B cell (primary cell): ENCODE results near the gene MYMK. TPM values are rescaled to one million over a fixed set of nuclear protein-coding genes. Genes with fewer than 3 reads are reported as not detected.

Source experiments
- ATAC-seq: fragments of 200-7000 bp; cut with Tn5 transposase; one replicate; pipeline ENCODE4 v1.10.0; 2021; ENCODE audit warnings: low read depth, mild to moderate bottlenecking, moderate number of reproducible peaks, moderate library complexity
- CTCF ChIA-PET: fragments of 350-600 bp; sonication (Branson Sonifier 250); formaldehyde crosslinking; loops from one replicate; lab custom pipeline; 2021; ENCODE audit warnings: antibody characterized with exemption, inconsistent platforms; lab: Charles Lee
- POLR2A ChIA-PET: fragments of 350-600 bp; sonication (Branson Sonifier 250); formaldehyde crosslinking; loops from one replicate; lab custom pipeline; 2021; ENCODE audit warnings: antibody characterized with exemption; lab: Charles Lee
- DNase-seq: peaks from one replicate; pipeline ENCODE4 v3.0.0; 2013
- H2AFZ ChIP-seq: 2 replicates; pipeline ENCODE4 v1.6.1; 2012; ENCODE audit warnings: mild to moderate bottlenecking, low read depth, low read length; ENCODE audit not compliant: insufficient read depth, poor library complexity, severe bottlenecking
- H3K27ac ChIP-seq, 2 donors: 1 replicate in 1 of 2; 2 replicates in 1 of 2; pipeline ENCODE4 v1.5.1; 2012 to 2013; ENCODE audit warnings: low read length in 2 of 2, mild to moderate bottlenecking in 2 of 2, moderate library complexity in 1 of 2
- H3K27me3 ChIP-seq, 4 experiments: fragments of 200-600 bp in 1 of 4; sonication (generic) in 1 of 4; replicated peaks in 1 of 4; 1 replicate in 2 of 4; 2 replicates in 2 of 4; pipeline versions ENCODE4 v1.6.1 to v1.7.0; 2013 to 2016; ENCODE audit warnings: low read length in 3 of 4, mild to moderate bottlenecking in 2 of 4, mixed read lengths in 1 of 4, moderate library complexity in 1 of 4; ENCODE audit not compliant: insufficient read depth in 4 of 4, control insufficient read depth in 3 of 4; ENCODE audit errors: control extremely low read depth in 1 of 4
- H3K36me3 ChIP-seq, 2 experiments: replicated peaks in 1 of 2; 1 replicate in 1 of 2; 2 replicates in 1 of 2; pipeline versions ENCODE4 v1.6.1 to v1.7.1; 2013; ENCODE audit warnings: low read length in 1 of 2; ENCODE audit not compliant: insufficient read depth in 2 of 2, control insufficient read depth in 1 of 2; ENCODE audit errors: control extremely low read depth in 1 of 2, extremely low read depth in 1 of 2
- H3K4me1 ChIP-seq, 2 donors: fragments of 200-600 bp in 1 of 2; sonication (generic) in 1 of 2; 1 replicate in 1 of 2; 2 replicates in 1 of 2; pipeline versions ENCODE4 v1.5.1 to v1.6.1; 2013 to 2017; ENCODE audit warnings: low read length in 2 of 2; ENCODE audit not compliant: control insufficient read depth in 2 of 2, insufficient read depth in 2 of 2
- H3K4me2 ChIP-seq: replicated peaks from 2 replicates; pipeline ENCODE3; 2012; ENCODE audit warnings: mild to moderate bottlenecking, low read depth, low read length; ENCODE audit not compliant: poor library complexity, severe bottlenecking
- H3K4me3 ChIP-seq, 5 experiments: fragments of 200-600 bp in 1 of 5; sonication (generic) in 1 of 5; 1 replicate in 3 of 5; 2 replicates in 2 of 5; pipeline versions ENCODE4 v1.5.1 to v1.7.0; 2011 to 2016; ENCODE audit warnings: low read length in 4 of 5, mild to moderate bottlenecking in 4 of 5, low read depth in 2 of 5, control low read depth in 1 of 5, moderate library complexity in 1 of 5; ENCODE audit not compliant: insufficient read depth in 1 of 5; ENCODE audit errors: control extremely low read depth in 1 of 5, extremely low read depth in 1 of 5
- H3K79me2 ChIP-seq: fragments of 200-600 bp; sonication (generic); one replicate; pipeline ENCODE4 v1.6.0; 2016; ENCODE audit warnings: low read length; ENCODE audit not compliant: control insufficient read depth, insufficient read depth
- H3K9ac ChIP-seq: fragments of 200-600 bp; sonication (generic); 2 replicates; pipeline ENCODE4 v1.6.1; 2017; ENCODE audit warnings: mild to moderate bottlenecking, low read length, moderate library complexity
- H3K9me3 ChIP-seq, 3 donors: one replicate each; pipeline versions ENCODE4 v1.6.1 to v1.7.1; 2013; ENCODE audit warnings: low read length in 2 of 3; ENCODE audit not compliant: control insufficient read depth in 2 of 3, insufficient read depth in 1 of 3; ENCODE audit errors: control extremely low read depth in 1 of 3
- H4K20me1 ChIP-seq: 2 replicates; pipeline ENCODE4 v1.6.0; 2012; ENCODE audit warnings: mild to moderate bottlenecking, low read length; ENCODE audit not compliant: insufficient read depth, control insufficient read depth, poor library complexity, severe bottlenecking
- H3K27ac Mint-ChIP-seq: one replicate; pipeline ENCODE4 v1.8.0; 2021; ENCODE audit warnings: mixed read lengths
- H3K27me3 Mint-ChIP-seq: one replicate; pipeline ENCODE4 v1.8.0; 2021; ENCODE audit warnings: mixed read lengths
- H3K4me1 Mint-ChIP-seq: one replicate; pipeline ENCODE4 v1.8.0; 2021; ENCODE audit warnings: mixed read lengths
- H3K4me3 Mint-ChIP-seq: one replicate; pipeline ENCODE4 v1.8.0; 2021; ENCODE audit warnings: mixed read lengths
- H3K9me3 Mint-ChIP-seq: one replicate; pipeline ENCODE4 v1.8.0; 2022; ENCODE audit warnings: mixed read lengths; ENCODE audit not compliant: insufficient read depth
- EZH2 ChIP-seq: IDR thresholded peaks from 2 replicates; pipeline ENCODE4 v1.6.1; 2012; ENCODE audit warnings: borderline replicate concordance, low read depth, mild to moderate bottlenecking, moderate library complexity, low read length; ENCODE audit not compliant: insufficient read depth, poor library complexity, severe bottlenecking
- WGBS: methylation state at CpG from one replicate; pipeline ENCODE4 v1.1.5; 2013; ENCODE audit warnings: missing lambda C conversion rate; ENCODE audit not compliant: insufficient coverage; 5-methylcytosine and 5-hydroxymethylcytosine counted together
- intact Hi-C: fragments of 100-400 bp; cut with micrococcal nuclease; formaldehyde crosslinking; loops from one replicate; pipeline ENCODE4 v1.10.0; 2022
- polyA plus RNA-seq: library from polyadenylated mRNA; depleted of rRNA; stranded (reverse); fragments of >200 nt; gene quantifications from 2 replicates; pipeline ENCODE4 v1.2.3, GENCODE V29; 2012
- total RNA-seq, 2 donors: library from RNA; stranded (reverse); fragments of 120-200 nt in 1 of 2; gene quantifications; 1 replicate in 1 of 2; 2 replicates in 1 of 2; pipeline versions ENCODE4 v1.2.3 to v1.2.4, GENCODE V29; 2013 to 2022
- TF ChIP-seq, protein P1 (sequence below): fragments of 200-600 bp; IDR thresholded peaks from one replicate; pipeline ENCODE4 v1.8.0; 2022; ENCODE audit warnings: antibody characterized with exemption, mild to moderate bottlenecking

The MYMK gene
- total and polyA plus RNA-seq, 2 donors (not counting 1 experiment from before 2014, with no cell fraction given), result not detected

DNA sequence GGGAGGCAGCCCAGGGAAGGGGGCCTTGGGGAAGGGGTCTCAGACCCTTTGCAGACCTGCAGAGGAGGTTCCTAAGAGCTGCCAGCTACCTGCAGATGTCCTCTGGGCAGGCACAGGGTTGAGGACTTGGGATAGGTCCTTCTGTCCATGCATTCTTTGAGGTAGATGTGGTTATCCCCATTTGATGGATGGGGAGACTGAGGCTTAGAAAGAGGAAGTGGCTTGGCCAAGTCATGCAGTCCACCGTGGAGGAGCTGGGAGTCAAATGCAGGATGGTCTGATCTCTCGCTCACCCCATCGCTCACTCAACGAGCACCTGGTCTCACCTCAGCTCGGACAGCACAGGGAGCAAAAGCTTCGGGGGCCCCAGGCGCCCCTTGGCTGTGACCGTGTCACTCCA lies 30.0 kb upstream of the MYMK start:
- 69% methylated on average over 3 of the region's 8 CpGs for WGBS
- no peak overlapping the region for H3K4me3 ChIP-seq
- no peak overlapping the region for H3K4me2 ChIP-seq
- Mint-ChIP-seq H3K4me1 (peaks cover 15% of the 10 kb centered on the region), H3K27me3 (peaks cover 25% of the 10 kb centered on the region), H3K4me3 (no peak overlapping the region), H3K27ac (no peak overlapping the region), H3K9me3 (no peaks in the 10 kb centered on the region)
- H3K27ac ChIP-seq, result no peak overlapping the region
- peaks cover 0 to 32% (median 4%) of the 10 kb centered on the region in 4 experiments for H3K27me3 ChIP-seq
- H3K9me3 ChIP-seq, result peaks cover 0 to 4% (median 0%) of the 10 kb centered on the region in 3 donors
- intact Hi-C loops, result no loop called here
- ChIA-PET CTCF (no interaction called here), POLR2A (no interaction called here)
- no peaks in the 10 kb centered on the region for H3K79me2 ChIP-seq
- H4K20me1 ChIP-seq, result no peaks in the 10 kb centered on the region
- peaks cover 13 to 17% of the 10 kb centered on the region in 2 donors for H3K4me1 ChIP-seq
- DNase-seq (no peak), ATAC-seq (no peak)
- no peaks in the 10 kb centered on the region for H3K36me3 ChIP-seq
- TF ChIP-seq, protein P1, sequence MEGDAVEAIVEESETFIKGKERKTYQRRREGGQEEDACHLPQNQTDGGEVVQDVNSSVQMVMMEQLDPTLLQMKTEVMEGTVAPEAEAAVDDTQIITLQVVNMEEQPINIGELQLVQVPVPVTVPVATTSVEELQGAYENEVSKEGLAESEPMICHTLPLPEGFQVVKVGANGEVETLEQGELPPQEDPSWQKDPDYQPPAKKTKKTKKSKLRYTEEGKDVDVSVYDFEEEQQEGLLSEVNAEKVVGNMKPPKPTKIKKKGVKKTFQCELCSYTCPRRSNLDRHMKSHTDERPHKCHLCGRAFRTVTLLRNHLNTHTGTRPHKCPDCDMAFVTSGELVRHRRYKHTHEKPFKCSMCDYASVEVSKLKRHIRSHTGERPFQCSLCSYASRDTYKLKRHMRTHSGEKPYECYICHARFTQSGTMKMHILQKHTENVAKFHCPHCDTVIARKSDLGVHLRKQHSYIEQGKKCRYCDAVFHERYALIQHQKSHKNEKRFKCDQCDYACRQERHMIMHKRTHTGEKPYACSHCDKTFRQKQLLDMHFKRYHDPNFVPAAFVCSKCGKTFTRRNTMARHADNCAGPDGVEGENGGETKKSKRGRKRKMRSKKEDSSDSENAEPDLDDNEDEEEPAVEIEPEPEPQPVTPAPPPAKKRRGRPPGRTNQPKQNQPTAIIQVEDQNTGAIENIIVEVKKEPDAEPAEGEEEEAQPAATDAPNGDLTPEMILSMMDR, result no peak
- no peak for TF ChIP-seq EZH2
- H2AFZ ChIP-seq, result no peak overlapping the region
- no peak overlapping the region for H3K9ac ChIP-seq

DNA sequence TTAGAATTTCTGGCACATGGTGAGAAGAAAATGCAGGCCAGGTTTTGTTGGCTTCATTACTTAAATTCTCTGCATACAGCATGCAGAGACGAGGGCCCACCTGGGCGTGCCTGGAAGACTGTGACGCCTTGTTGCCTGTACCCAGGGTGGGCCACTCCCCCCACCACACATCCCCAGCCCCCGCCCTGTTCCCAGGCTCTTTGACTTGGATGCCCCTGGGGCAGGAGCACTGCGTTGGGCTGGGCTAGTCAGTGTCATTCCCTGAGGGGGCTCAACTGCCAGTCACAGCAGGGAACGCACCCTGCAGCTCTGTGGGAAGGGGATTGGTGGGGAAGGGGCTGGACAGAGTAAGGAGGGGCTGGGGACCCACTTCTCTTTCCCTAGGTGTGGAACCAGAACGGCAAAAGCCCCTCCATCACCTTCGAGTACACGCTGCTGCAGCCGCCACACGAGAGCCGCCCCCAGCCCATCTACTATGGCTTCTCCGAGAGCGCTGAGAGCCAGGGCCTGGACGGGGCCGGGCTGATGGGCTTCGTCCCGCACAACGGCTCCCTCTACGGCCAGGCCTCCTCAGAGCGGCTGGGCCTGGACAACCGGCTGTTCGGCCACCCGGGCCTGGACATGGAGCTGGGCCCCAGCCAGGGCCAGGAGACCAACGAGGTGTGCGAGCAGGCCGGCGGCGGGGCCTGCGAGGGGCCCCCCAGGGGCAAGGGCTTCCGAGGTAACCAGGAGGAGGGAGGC lies 29.4 kb upstream of the MYMK start:
- Histone ChIP-seq H2AFZ (no peak overlapping the region), H3K79me2 (no peaks in the 10 kb centered on the region), H3K4me2 (no peak overlapping the region), H3K36me3 (no peaks in the 10 kb centered on the region), H3K9me3 (peaks cover 0 to 4% (median 0%) of the 10 kb centered on the region in 3 donors), H3K27ac (no peak overlapping the region), H3K4me3 (no peak overlapping the region), H3K4me1 (peaks cover 13 to 17% of the 10 kb centered on the region in 2 donors), H4K20me1 (no peaks in the 10 kb centered on the region), H3K9ac (no peak overlapping the region), H3K27me3 (peaks cover 0 to 36% (median 4%) of the 10 kb centered on the region in 4 experiments)
- Mint-ChIP-seq H3K9me3 (no peaks in the 10 kb centered on the region), H3K4me1 (peaks cover 15% of the 10 kb centered on the region), H3K27ac (no peak overlapping the region), H3K4me3 (no peak overlapping the region), H3K27me3 (peaks cover 23% of the 10 kb centered on the region)
- ChIA-PET CTCF (no interaction called here), POLR2A (interaction anchor here (0.6 kb wide), 1 partner anchor 186 kb away, joined by 3 read pairs; no protein-coding TSS in a partner anchor)
- no peak for DNase-seq
- no peak for ATAC-seq
- intact Hi-C loops, result no loop called here
- no peak for TF ChIP-seq EZH2
- TF ChIP-seq, protein P1, result no peak
- WGBS, result 93% methylated on average over 31 of the region's 31 CpGs
